WTC11 (cell line): ENCODE measurements around the gene PPM1L. TPM values are rescaled to one million over a fixed set of nuclear protein-coding genes. Genes with fewer than 3 reads are reported as not detected.

ENCODE experiments used
- ATAC-seq: fragments of 200-7000 bp; cut with Tn5 transposase; 2 replicates; pipeline ENCODE4 v1.10.0; 2021; ENCODE audit warnings: mild to moderate bottlenecking, moderate library complexity
- CTCF ChIA-PET: fragments of 300-600 bp; sonication (Branson Sonifier 250); formaldehyde crosslinking; loops from one replicate; lab custom pipeline; 2021; ENCODE audit warnings: antibody characterized with exemption; lab: Charles Lee
- POLR2A ChIA-PET: fragments of 350-600 bp; sonication (Branson Sonifier 250); formaldehyde crosslinking; loops from one replicate; lab custom pipeline; 2021; ENCODE audit warnings: antibody characterized with exemption; lab: Charles Lee
- DNase-seq: peaks from one replicate; pipeline ENCODE4 v3.0.0; 2021; ENCODE audit warnings: low spot score
- H3K27ac Mint-ChIP-seq: 2 replicates; pipeline ENCODE4 v1.8.0; 2021; ENCODE audit warnings: mixed read lengths
- H3K27me3 Mint-ChIP-seq: 2 replicates; pipeline ENCODE4 v1.8.0; 2021; ENCODE audit warnings: low read depth, mild to moderate bottlenecking, moderate library complexity, mixed read lengths
- H3K36me3 Mint-ChIP-seq: 2 replicates; pipeline ENCODE4 v1.8.0; 2021; ENCODE audit warnings: mixed read lengths
- H3K4me1 Mint-ChIP-seq: 2 replicates; pipeline ENCODE4 v1.8.0; 2022; ENCODE audit warnings: mixed read lengths
- H3K4me3 Mint-ChIP-seq: 2 replicates; pipeline ENCODE4 v1.8.0; 2021; ENCODE audit warnings: mild to moderate bottlenecking, moderate library complexity, mixed read lengths
- H3K9me3 Mint-ChIP-seq: 2 replicates; pipeline ENCODE4 v1.8.0; 2021; ENCODE audit warnings: mixed read lengths
- ATF6 ChIP-seq: sonication (generic); formaldehyde crosslinking; IDR thresholded peaks from 2 replicates; pipeline ENCODE4 v1.8.1; 2023; ENCODE audit warnings: mild to moderate bottlenecking, missing genetic modification reagents
- CBFB ChIP-seq: sonication (generic); formaldehyde crosslinking; IDR thresholded peaks from 2 replicates; pipeline ENCODE4 v1.8.1; 2022; ENCODE audit warnings: mild to moderate bottlenecking, low read depth, missing genetic modification reagents
- CREB1 ChIP-seq: sonication (generic); formaldehyde crosslinking; IDR thresholded peaks from 2 replicates; pipeline ENCODE4 v1.8.0; 2023; ENCODE audit warnings: mild to moderate bottlenecking, missing genetic modification reagents
- ESRRA ChIP-seq: sonication (generic); formaldehyde crosslinking; IDR thresholded peaks from 2 replicates; pipeline ENCODE4 v1.8.1; 2022; ENCODE audit warnings: mild to moderate bottlenecking, missing genetic modification reagents, borderline replicate concordance
- FOXJ3 ChIP-seq: sonication (generic); formaldehyde crosslinking; IDR thresholded peaks from 2 replicates; pipeline ENCODE4 v1.9.0; 2021; ENCODE audit warnings: missing genetic modification reagents, mild to moderate bottlenecking, borderline replicate concordance
- GRHL2 ChIP-seq: fragments of 250-450 bp; sonication (Bioruptor Pico); IDR thresholded peaks from 2 replicates; pipeline ENCODE4 v1.8.0; 2022; ENCODE audit warnings: mild to moderate bottlenecking, moderate library complexity; ENCODE audit not compliant: insufficient replicate concordance, severe bottlenecking
- IRF1 ChIP-seq: sonication (generic); formaldehyde crosslinking; IDR thresholded peaks from 2 replicates; pipeline ENCODE4 v1.8.0; 2023; ENCODE audit warnings: missing genetic modification reagents
- IRF2 ChIP-seq: sonication (generic); formaldehyde crosslinking; IDR thresholded peaks from 2 replicates; pipeline ENCODE4 v1.8.0; 2022; ENCODE audit warnings: low read depth, missing genetic modification reagents, borderline replicate concordance
- MYBL2 ChIP-seq: sonication (generic); formaldehyde crosslinking; IDR thresholded peaks from 2 replicates; pipeline ENCODE4 v1.8.1; 2023; ENCODE audit warnings: mild to moderate bottlenecking, moderate library complexity, missing genetic modification reagents
- SP1 ChIP-seq: sonication (generic); formaldehyde crosslinking; conservative IDR thresholded peaks from 2 replicates; pipeline ENCODE4 v1.8.1; 2022; ENCODE audit warnings: missing genetic modification reagents
- TEAD1 ChIP-seq: sonication (generic); formaldehyde crosslinking; IDR thresholded peaks from 2 replicates; pipeline ENCODE4 v1.8.0; 2022; ENCODE audit warnings: mild to moderate bottlenecking, missing genetic modification reagents
- USF1 ChIP-seq: sonication (generic); formaldehyde crosslinking; IDR thresholded peaks from 2 replicates; pipeline ENCODE4 v1.8.0; 2022; ENCODE audit warnings: mild to moderate bottlenecking, missing genetic modification reagents
- USF2 ChIP-seq: sonication (generic); formaldehyde crosslinking; IDR thresholded peaks from 2 replicates; pipeline ENCODE4 v1.8.1; 2023; ENCODE audit warnings: mild to moderate bottlenecking, missing genetic modification reagents, moderate library complexity
- ZNF219 ChIP-seq: sonication (generic); formaldehyde crosslinking; IDR thresholded peaks from 2 replicates; pipeline ENCODE4 v1.8.0; 2023; ENCODE audit warnings: missing genetic modification reagents, mild to moderate bottlenecking, borderline replicate concordance
- ZNF317 ChIP-seq: sonication (generic); formaldehyde crosslinking; IDR thresholded peaks from 2 replicates; pipeline ENCODE4 v1.8.1; 2023; ENCODE audit warnings: low read depth, mild to moderate bottlenecking, moderate library complexity, missing genetic modification reagents, borderline replicate concordance
- ZNF532 ChIP-seq: fragments of 250-450 bp; sonication (Bioruptor Pico); IDR thresholded peaks from 2 replicates; pipeline ENCODE4 v1.9.0; 2021; ENCODE audit warnings: mild to moderate bottlenecking, borderline replicate concordance
- ZNF671 ChIP-seq: fragments of 250-450 bp; sonication (Bioruptor Pico); IDR thresholded peaks from 2 replicates; pipeline ENCODE4 v1.8.0; 2021; ENCODE audit warnings: mild to moderate bottlenecking
- ZSCAN18 ChIP-seq: fragments of 250-450 bp; sonication (Bioruptor Pico); IDR thresholded peaks from 2 replicates; pipeline ENCODE4 v2.1.2; 2022; ENCODE audit warnings: mild to moderate bottlenecking, moderate library complexity
- total RNA-seq: library from RNA; stranded (reverse); gene quantifications from 3 replicates; pipeline ENCODE4 v1.2.3, GENCODE V29; 2021

PPM1L gene
- total RNA-seq, 1 experiment from 2014 or later: 18.1 TPM

- TF ChIP-seq ATF6 (CRISPR knock-in tag): no peak
Observed at GRCh38 chr3:161050935-161051334, 294.9 kb downstream of the PPM1L start (continued).

- ATAC-seq (no peak), DNase-seq (no peak)
- Mint-ChIP-seq H3K4me1 (peaks cover 6% of the 10 kb centered on the region), H3K9me3 (no peaks in the 10 kb centered on the region; the same call in 1 of the 2 replicates), H3K36me3 (no peaks in the 10 kb centered on the region), H3K4me3 (no peak overlapping the region), H3K27me3 (no peaks in the 10 kb centered on the region), H3K27ac (no peak overlapping the region)
- no peak for TF ChIP-seq IRF2 (CRISPR knock-in tag)
- no peak for TF ChIP-seq GRHL2 (CRISPR knock-in tag)
- TF ChIP-seq SP1 (CRISPR knock-in tag): no peak
- no peak for TF ChIP-seq USF1 (CRISPR knock-in tag)
- TF ChIP-seq IRF1 (CRISPR knock-in tag): no peak
- no peak for TF ChIP-seq ZNF532 (CRISPR knock-in tag)
- no peak for TF ChIP-seq USF2
- TF ChIP-seq ZNF671 (CRISPR knock-in tag): no peak
- no peak for TF ChIP-seq TEAD1 (CRISPR knock-in tag)
- TF ChIP-seq ZNF317: no peak
- no peak for TF ChIP-seq ESRRA (CRISPR knock-in tag)
- no peak for TF ChIP-seq ZSCAN18 (CRISPR knock-in tag)
- no peak for TF ChIP-seq CREB1 (CRISPR knock-in tag)
- no peak for TF ChIP-seq FOXJ3 (CRISPR knock-in tag)
- TF ChIP-seq ZNF219 (CRISPR knock-in tag): no peak
- no peak for TF ChIP-seq CBFB
- no peak for TF ChIP-seq MYBL2 (CRISPR knock-in tag)
- ChIA-PET POLR2A (no interaction called here), CTCF (no interaction called here)
Observed at GRCh38 chr3:161051856-161052255, 295.8 kb downstream of the PPM1L start.
